ENCODE results near the gene C1QTNF6. TPM values are rescaled to one million over a fixed set of nuclear protein-coding genes. Genes with fewer than 3 reads are reported as not detected.

C1QTNF6 gene
- total RNA-seq, 6 experiments from 2014 or later: 3.3 to 5.0 (median 4.0) TPM

GRCh38 chr22:37167176-37167980, 20.7 kb downstream of the C1QTNF6 start:
- Mint-ChIP-seq H3K9me3 (no peaks in the 10 kb centered on the region), H3K4me1 (ENCODE audit: low read depth) (peaks cover 6% of the 10 kb centered on the region), H3K27ac (no peak overlapping the region), H3K4me3 (no peak overlapping the region), H3K27me3 (ENCODE audit: insufficient read depth) (peaks cover 21% of the 10 kb centered on the region), H3K36me3 (ENCODE audit: low read depth) (no peaks in the 10 kb centered on the region)
- TF ChIP-seq CTCF (IDR thresholded peaks at IDR 0.05): no peak
- DNase-seq: no peak

- Mint-ChIP-seq H3K4me1 (ENCODE audit: low read depth) (peaks cover 6% of the 10 kb centered on the region), H3K36me3 (ENCODE audit: low read depth) (no peaks in the 10 kb centered on the region), H3K9me3 (no peaks in the 10 kb centered on the region), H3K4me3 (no peak overlapping the region), H3K27ac (no peak overlapping the region), H3K27me3 (ENCODE audit: insufficient read depth) (peaks cover 23% of the 10 kb centered on the region)
- peak; percentile 95 for TF ChIP-seq CTCF (IDR thresholded peaks at IDR 0.05)
- DNase-seq: peak; percentile 56
These were observed 21.4 kb downstream of the C1QTNF6 start for GRCh38 chr22:37166675-37167066.

GRCh38 chr22:37165940-37166674, 21.9 kb downstream of the C1QTNF6 start:
- DNase-seq: no peak
- no peak overlapping the region for H3K27ac Mint-ChIP-seq
- H3K9me3 Mint-ChIP-seq: peaks cover 3% of the 10 kb centered on the region
- no peak overlapping the region for H3K4me3 Mint-ChIP-seq
- peaks cover 4% of the 10 kb centered on the region; the same call in 1 of the 2 replicates for H3K36me3 Mint-ChIP-seq (ENCODE audit: low read depth)
- no peak for TF ChIP-seq CTCF (IDR thresholded peaks at IDR 0.05)
- H3K4me1 Mint-ChIP-seq (ENCODE audit: low read depth): peaks cover 6% of the 10 kb centered on the region
- H3K27me3 Mint-ChIP-seq (ENCODE audit: insufficient read depth): peaks cover 17% of the 10 kb centered on the region

GRCh38 chr22:37165066-37165465, 23.0 kb downstream of the C1QTNF6 start:
- H3K27ac Mint-ChIP-seq: no peak overlapping the region
- DNase-seq: no peak
- H3K27me3 Mint-ChIP-seq (ENCODE audit: insufficient read depth): peaks cover 19% of the 10 kb centered on the region
- no peak overlapping the region for H3K4me3 Mint-ChIP-seq
- H3K4me1 Mint-ChIP-seq (ENCODE audit: low read depth): peaks cover 6% of the 10 kb centered on the region
- H3K9me3 Mint-ChIP-seq: peaks cover 9% of the 10 kb centered on the region
- H3K36me3 Mint-ChIP-seq (ENCODE audit: low read depth): peaks cover 4% of the 10 kb centered on the region; the same call in 1 of the 2 replicates
- no peak for TF ChIP-seq CTCF (IDR thresholded peaks at IDR 0.05)

GRCh38 chr22:37164505-37164887, 23.6 kb downstream of the C1QTNF6 start:
- peaks cover 4% of the 10 kb centered on the region; the same call in 1 of the 2 replicates for H3K36me3 Mint-ChIP-seq (ENCODE audit: low read depth)
- TF ChIP-seq CTCF (IDR thresholded peaks at IDR 0.05): no peak
- H3K9me3 Mint-ChIP-seq: peaks cover 9% of the 10 kb centered on the region
- H3K27me3 Mint-ChIP-seq (ENCODE audit: insufficient read depth): peaks cover 23% of the 10 kb centered on the region
- no peak overlapping the region for H3K4me3 Mint-ChIP-seq
- H3K4me1 Mint-ChIP-seq (ENCODE audit: low read depth): peaks cover 6% of the 10 kb centered on the region
- DNase-seq: no peak
- no peak overlapping the region for H3K27ac Mint-ChIP-seq
